Measurements from ENCODE around the gene PACRG.

The PACRG gene

DNA sequence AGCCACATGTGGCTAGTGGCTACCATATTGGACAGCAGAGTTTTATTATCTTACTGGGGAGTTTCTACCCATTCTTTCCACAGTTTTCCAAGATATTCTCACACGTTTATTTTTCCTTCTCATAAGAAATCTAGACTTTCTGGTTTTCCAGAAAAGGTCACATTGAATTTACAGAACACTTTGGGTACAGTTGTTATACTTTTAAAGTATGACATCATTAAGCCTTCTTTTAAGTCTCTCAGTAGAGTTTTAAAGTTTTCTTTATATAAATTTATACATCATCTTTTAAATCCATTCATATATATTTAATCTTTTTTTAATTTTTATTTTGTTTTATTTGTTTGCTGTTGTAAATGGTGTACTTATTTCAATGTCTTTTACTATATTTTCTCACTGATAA lies 486.5 kb downstream of the PACRG start:
- no peak for DNase-seq

DNA sequence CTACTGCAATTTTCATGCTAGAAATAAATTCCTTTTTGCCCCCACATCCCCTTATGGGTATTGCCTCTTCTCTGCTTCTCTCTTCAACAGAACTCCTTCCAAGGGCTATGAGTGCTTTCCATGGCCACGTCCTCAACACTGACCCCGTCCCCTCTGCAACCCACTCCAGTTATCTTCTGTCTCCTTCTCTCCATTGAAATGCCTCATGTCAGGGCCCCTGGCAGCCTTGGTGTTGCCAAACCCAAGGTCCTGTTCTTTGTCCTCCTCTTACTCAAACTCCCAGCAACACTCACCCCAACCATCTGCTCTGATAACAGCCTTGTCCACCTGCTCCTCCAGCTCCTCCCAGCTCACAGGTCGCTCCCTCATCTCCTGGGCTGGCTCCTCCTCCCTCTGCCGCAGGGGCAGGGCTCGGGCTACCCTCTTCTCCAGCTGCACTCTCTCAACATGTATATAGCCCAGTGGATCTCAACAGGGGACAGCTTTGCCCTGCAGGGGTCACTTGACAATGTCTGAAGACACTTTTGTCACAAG lies 490.7 kb downstream of the PACRG start:
- no peak for DNase-seq

DNA sequence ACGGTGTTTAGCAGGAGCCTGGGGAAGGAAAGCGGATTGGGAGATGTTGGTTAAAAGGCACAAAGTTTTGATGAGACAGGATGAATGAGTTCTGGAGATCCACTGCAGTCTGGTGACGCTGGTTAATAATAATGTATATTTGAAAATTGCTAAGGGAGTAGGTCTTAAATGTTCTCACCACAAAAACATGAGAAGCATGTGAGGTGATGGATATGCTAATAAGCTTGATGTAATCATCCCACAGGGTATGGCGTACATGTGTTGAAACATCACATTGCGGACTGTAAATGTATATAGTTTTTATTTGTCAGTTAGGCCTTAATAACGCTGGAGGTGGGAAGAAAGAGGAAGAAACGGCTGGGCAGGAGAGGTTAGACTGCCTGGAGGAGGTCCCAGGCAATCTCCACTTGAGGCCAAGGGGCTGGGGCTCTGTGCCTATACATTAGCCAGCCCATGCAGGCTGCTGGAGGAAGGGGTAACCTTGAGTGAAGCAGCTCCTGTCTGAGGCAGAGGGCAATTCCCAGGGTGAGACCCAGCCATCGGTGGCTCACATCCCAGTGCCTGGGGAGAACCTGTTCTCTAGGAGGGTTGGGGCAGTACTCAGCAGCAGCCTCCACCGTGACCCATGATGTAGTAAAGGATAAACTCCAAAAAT lies 498.5 kb downstream of the PACRG start:
- DNase-seq = no peak

DNA sequence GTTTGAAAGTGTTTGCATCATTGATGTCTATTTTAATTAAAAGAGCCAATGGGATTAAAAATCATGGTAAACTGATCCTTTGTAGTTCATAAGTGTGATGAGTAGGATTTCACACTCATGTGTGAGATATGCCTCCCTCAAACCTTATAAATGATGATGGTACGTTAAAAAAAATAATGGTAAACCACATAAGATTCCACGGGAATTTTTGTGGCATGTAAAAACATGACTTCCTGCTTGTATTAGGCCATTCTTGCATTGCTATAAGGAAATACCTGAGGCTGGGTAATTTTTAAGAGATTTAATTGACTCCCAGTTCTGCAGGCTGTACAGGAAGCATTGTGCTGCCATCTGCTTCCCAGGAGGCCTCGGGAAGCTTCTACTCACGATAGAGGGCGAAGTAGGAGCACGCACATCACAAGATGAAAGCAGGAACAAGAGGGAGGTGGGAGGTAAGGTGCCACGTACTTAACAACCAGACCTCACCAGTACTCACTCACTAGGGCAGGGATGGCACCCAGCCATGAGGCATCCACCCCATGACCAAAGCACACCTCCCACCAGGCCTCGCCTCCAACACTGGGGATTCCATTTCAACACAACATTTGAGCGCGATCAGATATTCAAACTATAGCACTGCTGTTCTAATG lies 499.2 kb downstream of the PACRG start:
- DNase-seq = no peak

DNA sequence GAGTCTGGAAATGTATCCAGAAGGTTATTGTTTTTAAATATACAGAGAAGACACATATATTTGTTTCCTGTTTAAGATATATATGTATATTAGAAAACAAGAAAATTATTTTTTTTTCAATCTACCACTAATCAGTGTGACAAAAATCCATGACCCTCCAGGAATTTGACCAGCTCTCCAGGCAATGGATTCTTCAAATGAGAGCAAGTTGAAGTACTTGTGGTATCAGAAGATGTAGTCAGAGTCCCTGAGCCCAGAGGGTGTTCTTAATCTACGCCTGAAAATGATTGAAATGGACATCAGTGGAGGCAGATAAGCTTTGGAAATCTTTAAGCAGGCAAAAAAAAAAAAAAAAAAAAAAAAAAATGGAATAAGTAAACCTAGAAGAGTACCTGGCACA lies 500.3 kb downstream of the PACRG start:
- DNase-seq = no peak

DNA sequence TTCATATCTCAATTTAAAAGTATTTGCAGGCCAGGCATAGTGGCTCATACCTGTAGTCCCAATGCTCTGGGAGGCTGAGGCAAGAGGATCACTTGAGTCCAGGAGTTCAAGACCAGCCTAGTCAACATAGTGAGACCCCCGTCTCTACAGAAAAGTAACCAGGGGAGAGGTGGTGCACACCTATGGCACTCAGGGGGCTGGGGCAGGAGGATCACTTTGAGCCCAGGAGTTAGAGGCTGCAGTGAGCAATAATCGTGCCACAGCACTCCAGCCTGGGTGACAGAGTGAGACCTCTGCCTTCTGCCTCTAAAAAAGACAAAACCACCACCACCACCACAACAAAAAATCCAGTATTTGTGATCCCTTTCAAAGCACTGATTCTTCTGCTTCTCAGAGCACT lies 501.3 kb downstream of the PACRG start:
- DNase-seq = no peak

DNA sequence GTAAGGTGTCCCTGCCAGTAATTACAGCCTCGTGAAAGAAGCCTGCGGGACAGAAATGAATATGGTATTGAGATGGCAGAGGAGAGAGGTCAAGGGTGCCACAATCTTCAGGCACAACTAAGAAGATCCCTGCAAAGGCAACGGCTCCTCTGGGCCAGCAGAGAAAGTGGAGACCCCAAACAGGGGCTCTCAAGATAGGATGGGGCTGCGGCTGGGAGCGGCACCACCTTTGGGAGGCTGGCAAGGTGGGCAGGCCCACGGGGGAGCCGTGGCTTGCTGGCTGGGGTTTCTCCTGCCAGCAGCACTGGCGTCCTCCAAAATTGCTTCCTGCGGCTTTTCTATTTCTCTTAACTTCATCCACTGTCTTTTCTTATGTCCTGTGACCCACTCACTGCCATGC lies 503.1 kb downstream of the PACRG start:
- no peak for DNase-seq

DNA sequence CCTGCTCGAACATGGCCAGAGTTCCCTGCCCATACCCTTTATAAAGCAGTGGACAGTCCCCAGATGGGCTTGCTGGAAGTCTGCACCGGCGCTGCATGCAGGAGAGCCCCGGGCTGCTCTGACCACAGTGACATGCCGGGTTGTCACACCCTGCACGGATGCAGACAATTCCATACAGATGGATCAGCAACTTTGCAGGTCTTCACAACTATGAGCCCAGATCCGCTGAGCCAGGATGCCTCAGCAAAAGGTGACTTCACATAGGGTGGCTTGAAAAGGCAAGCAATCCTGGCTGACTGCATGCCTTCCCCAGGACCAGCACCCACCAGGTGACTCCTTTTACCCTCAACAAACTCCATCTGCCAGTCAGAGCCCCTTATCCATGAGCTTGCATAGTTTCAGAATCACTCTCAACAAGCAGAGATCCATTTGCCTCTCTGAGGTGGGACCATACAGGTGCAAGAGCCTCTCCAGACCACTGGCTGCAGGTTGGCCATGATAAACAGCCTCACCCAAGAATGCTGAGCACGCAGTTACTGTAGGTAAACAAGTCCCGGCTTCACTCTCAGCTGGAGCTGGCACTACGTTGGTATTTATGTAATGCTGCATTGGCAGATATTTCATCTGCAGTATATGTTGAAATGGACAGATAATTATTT lies 503.7 kb downstream of the PACRG start:
- DNase-seq = no peak

DNA sequence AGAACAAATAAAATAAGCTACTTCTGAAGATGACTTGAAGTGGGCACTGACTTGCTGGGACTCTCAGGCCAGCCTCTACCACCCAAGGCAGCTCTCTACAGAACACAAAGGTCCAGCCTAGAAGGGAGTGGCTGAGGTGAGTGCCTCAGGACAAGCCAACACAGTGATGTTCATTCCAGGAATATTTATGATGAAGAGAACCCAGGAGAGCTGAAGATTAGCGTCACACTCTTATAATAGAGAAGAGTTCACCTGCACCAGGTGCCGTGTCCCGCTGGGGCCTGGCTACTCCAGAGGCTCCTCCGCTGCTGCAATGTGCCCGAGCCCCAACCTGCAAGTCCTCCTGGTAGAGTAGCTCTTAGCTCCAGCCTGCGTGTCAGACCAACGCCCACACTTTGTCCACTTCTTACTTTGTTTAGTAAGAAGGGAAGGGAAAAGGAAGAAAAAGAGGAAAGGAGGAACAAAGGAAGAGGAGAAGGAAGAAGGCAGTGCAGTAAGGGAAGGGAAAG lies 504.3 kb downstream of the PACRG start:
- DNase-seq = no peak

DNA sequence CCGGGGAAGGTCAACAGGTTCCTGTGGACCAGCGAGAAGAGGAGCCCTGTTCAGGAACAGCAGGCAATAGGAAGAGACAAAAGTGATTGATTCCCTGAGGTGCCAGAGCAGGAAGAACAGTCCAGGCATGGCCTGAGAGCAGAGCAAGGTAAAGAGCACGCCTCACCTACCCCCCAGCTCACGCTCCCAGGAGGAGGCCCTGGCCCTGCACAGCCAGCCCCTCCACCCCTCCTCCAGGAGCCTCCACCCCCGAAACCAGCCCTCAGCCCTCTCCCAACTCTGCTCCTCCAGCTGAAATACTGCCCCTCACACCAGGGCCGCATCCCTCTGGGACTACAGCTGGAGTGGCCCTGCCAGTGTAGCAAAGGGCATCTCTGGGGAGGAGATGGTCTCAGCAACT lies 504.9 kb downstream of the PACRG start:
- DNase-seq = no peak

DNA sequence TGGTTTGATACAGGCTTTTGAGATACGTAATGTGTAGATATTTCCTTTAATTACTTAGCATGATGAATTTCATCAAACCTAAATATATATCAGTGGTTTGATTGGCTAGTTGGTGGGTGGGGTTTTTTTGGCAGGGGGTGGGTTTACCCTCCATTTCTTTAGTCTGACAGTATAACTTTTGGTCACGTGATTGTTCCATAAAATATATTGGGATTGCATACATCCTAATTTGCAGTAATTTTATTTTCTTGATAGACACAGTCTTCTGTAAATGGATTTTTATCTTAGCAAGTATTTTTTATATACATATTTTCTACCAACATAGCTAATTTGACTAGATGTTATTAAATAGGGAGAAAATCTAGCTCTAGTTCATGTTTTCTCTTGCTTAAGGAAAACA lies 509.3 kb downstream of the PACRG start:
- no peak for DNase-seq

DNA sequence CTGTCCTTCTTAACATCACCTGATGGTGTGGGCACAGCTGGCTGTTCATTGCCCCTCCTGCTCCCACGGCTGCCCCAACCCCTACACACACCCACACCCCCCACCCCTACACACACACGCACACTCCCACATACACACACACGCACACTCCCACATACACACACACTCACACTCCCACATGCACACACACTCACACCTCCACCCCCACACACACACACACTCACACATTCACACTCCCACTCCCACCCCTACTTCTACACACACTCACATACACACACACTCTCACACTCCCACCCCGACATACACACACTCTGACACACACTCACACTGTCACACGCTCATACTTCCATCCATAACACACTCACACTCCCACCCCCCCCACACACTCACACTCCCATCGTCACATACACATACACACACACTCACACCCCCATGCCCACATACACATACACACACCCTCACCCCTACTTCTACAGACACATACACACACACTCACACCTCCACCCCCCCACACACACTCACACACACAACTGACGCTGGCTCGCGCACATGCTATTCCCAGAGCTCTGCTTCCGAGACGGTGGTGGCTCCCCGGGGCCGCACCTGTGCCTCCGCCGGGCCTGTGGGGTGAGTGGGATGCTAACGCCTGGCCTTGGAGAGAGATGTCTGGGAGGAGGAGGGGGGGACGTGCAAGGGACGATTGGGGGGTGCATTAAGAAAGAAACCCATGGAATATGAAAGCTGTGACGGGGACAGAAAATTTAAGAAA lies 512.0 kb downstream of the PACRG start:
- no peak for DNase-seq

DNA sequence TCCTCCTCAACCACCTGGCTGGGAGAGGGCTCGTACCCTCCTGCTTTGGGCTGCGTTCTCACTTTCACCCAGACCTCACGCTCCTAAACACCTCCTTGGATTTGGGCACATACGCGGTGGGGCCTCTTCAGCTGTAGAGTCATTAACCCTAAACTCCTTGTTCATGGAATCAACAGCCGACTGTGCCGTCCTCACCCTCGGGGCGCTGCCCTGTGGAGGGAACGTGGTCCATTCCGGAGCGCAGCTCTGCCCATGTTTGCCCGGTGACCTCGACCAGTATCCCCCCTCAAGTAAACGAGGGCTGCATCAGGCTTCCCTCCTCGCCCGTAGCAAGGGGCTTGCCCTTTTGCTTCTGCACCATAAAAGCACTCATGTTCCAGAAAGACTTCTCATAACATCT lies 512.8 kb downstream of the PACRG start:
- DNase-seq = no peak

DNA sequence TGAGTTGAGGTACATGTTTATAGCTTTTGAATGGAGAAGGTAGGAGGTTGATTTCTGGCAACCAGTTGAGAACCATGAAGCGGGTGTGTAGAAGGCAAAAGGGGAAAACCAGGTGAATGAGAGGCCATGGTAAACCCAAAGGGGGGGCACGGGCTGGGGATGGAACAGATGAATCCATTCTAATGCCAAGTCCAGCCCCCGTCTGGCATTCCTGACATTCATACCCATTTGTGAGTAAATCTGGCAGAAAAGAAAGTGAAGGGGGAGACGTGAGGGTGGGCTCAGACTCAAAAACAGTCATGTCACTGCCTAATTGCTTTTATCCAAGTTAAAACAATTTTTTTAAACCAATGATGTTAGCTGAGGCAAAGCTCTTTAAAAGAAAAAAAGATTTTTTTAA lies 513.9 kb downstream of the PACRG start:
- DNase-seq = no peak

DNA sequence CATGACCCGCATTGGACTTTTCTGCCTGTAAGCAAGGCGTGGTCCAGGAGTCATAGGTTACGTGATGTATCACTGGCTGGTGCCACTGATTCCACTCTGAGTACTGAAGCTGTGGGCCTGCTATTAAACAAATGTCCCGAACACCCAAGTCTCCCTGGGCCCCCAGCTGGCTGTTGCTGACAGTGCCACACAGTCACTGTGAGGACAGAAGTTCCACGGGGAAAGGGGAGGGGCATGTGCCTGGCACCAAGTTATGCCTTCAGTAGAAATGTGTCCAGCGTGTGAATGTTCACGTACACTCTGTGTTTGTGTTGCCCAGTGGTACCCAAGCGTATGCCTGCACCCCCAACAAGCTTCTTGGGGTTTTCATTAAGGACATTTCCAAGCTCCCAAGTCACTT lies 515.3 kb downstream of the PACRG start:
- DNase-seq = no peak

DNA sequence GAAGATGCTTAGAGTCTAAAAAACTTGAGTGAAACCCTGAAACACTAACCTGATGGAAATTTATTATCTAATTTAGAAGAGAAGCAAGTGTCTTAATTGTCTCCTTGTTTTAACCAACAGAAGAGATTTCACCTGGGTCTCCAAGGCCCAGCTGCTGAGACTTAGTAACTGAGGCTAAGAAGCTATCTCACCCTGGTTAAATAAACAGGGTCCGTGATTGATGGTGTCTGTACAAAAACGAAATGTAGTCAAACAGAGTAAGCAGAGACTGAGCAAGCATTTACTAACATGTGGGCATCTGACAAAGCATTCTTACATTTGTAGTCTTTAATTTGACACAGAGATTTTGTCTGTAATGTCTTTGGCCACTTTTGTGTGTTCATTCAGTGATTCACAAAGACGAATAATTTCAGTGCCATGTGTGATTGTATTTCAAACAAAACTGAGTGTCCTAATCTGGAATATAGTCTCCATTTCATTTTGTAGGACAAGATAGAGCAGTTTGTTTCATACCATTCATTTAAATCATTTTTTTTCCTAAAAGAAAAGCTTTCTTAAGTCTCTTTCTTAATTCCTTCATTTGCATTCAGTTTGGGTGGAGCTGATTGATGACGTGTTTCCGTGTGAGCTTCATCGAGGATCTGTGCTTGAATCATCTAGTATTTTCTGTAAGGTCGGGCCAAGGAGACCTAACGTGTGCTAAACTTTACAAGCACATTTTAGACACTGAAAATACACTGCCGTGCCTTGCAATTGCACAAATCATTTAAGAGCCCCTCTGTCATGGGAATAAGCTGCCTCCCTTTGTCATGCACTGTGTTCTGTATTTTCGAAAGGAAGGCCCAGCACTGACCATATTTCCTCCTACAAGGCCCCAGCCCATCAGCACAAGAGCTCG lies 516.2 kb downstream of the PACRG start:
- DNase-seq = no peak

DNA sequence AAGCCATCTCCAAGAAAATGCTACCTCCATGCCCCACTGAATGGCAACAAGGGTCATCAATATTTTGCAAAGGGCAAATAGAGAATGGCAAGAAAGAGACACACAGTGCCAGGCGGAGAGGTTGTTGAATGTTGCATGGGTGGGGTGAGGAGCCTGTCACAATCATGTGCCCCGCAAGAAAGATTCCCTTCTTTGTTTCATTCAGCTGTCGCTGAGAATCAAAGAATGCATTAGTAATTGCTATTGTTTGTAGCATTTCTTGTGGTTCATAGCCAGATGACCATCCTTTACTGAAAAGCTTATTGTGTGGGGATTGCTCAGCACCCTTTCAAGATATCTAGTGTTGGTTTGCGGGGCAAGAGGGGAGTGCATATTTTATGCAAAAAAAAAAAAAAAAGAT lies 520.3 kb downstream of the PACRG start:
- DNase-seq = no peak

DNA sequence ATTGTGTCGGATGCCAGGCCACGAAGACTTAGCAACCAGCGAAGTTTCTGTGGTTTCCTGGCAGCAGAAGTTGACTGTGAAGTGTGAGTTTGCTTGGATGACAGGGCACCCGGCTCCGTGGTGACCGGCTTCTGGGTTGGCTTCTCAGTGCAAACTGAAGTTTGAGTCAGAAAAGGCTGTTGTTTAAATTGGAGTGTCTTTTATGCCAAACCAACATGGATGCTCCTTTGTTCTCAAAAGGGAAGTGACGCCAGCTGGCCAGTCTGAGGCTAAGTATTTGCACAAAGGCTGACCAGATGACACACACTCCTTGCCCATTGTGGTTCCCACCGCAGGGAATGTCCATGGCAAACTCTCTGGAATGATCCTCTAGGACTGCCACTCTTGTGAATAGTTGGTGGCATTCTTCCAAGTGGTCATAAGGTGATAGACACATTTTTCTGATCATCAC lies 521.9 kb downstream of the PACRG start:
- no peak for DNase-seq

DNA sequence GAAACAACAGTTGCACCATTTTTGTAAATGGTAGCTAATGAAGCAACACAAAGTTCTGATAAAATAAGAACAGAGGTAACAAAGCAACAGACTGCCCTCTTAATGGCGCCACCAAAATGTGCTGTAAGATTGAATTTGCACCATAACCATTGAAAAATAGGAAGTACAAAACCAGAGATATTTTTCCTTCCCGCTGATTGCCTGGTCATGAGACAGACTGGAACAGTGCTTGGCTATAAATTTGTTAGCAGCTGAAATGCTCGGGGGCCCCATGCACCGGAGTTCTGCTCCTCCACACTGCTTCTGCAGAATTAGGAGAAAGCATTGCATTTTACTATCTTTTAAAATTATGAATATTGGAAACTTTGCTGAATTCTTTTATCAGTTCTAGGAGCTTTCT lies 522.3 kb downstream of the PACRG start:
- no peak for DNase-seq

DNA sequence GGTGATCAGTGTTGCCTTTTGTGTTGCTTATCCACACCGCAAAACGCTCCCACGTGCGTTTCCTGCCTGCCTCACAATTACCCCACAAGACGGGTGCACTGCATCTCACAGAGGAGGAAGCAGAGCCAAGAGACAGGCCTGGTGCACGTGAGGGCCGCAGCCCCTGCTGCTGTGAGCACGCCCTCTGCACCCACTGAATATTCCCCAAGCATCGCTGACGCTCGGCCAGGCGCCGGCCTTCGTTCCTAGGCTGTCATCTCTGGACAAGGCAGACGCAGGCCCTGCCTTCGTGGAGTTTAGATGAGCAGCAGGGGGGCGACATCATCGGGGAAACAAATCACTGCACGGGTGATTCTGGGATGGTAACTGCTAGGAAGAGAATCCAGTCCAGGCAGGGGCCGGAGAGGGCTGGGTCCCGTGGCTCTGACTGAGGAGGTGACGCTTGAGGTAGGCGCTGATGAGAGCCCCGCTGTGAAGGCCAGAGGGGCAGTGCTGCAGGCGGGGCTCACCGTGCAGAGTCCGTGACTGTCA lies 524.4 kb downstream of the PACRG start:
- no peak for DNase-seq

DNA sequence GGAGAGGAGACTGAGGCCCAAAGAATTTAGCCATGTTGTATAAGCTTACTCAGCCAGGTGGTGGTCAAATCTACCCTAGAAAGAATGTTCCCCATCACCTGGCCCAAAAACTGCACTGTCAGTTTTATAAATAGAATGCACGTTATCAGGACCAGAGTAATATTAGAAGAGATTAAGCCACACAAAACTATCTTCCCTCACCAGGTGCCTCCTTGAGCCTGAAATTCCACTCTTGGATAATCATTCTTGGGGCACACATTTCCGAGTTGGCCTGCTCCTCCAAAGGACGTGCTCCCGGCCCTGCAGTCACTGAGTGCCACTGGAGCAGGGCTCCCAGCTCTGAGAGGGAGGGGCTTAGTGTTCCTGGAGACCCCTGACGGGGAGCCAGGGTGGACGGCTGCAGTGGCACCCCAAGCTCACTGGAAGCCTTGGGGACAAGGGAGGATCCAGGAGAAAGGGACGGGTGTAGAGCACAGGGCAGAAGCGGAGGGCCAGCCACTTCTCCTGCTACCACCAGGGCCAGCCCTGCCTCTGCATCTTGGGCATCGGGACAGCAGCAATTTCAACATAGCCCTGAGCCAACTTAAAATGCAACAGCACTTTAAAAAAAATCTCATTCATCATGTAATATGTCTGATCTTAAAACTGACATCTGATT lies 525.9 kb downstream of the PACRG start:
- DNase-seq = no peak

Measured in activated CD4-positive, alpha-beta T cell treated with anti-CD3 and anti-CD28 coated beads, Interleukin-2, amount 50 U/mL, for 4 hours (primary cell).